IPS DF 4.7 (cell line): ENCODE measurements around the gene GALNT4.
A peak's percentile ranks its signal among the peaks of the same experiment; 100 is the strongest.

Experiments used
- DNase-seq: peaks from one replicate; pipeline ENCODE4 v3.0.0-alpha.2; 2013; ENCODE audit warnings: low spot score; ENCODE audit errors: extremely low read depth

GALNT4 gene

GRCh38 chr12:89524541-89525304, at the start of gene GALNT4:
Gene GALNT4 (minus strand): TSS chr12:89524796. CDS start chr12:89524549, 247 bp downstream.
- peak; percentile 62 for DNase-seq

GRCh38 chr12:89573051-89573810, 48.6 kb upstream of the GALNT4 start:
- DNase-seq, result no peak

GRCh38 chr12:89571491-89572195, 47.0 kb upstream of the GALNT4 start:
- DNase-seq, result no peak

GRCh38 chr12:89568484-89568883, 43.9 kb upstream of the GALNT4 start:
- no peak for DNase-seq

- DNase-seq, result no peak
Measured at GRCh38 chr12:89567691-89568239, 43.2 kb upstream of the GALNT4 start.

GRCh38 chr12:89566615-89567014, 42.0 kb upstream of the GALNT4 start:
- no peak for DNase-seq

GRCh38 chr12:89565002-89565401, 40.4 kb upstream of the GALNT4 start:
- DNase-seq, result no peak

- no peak for DNase-seq
Measured at GRCh38 chr12:89559753-89560152, 35.2 kb upstream of the GALNT4 start.

- DNase-seq, result no peak
Measured at GRCh38 chr12:89556976-89557375, 32.4 kb upstream of the GALNT4 start.

- no peak for DNase-seq
Measured at GRCh38 chr12:89552376-89552775, 27.8 kb upstream of the GALNT4 start.

- DNase-seq, result no peak
Measured at GRCh38 chr12:89551747-89552146, 27.2 kb upstream of the GALNT4 start.

- no peak for DNase-seq
Measured at GRCh38 chr12:89547101-89547500, 22.5 kb upstream of the GALNT4 start.

GRCh38 chr12:89546151-89546550, 21.6 kb upstream of the GALNT4 start:
- DNase-seq, result no peak

- DNase-seq, result no peak
Measured at GRCh38 chr12:89544681-89545184, 20.1 kb upstream of the GALNT4 start.

GRCh38 chr12:89544022-89544421, 19.4 kb upstream of the GALNT4 start:
- no peak for DNase-seq

GRCh38 chr12:89542912-89543592, 18.5 kb upstream of the GALNT4 start:
- peak; percentile 69 for DNase-seq

- no peak for DNase-seq
Measured at GRCh38 chr12:89542236-89542635, 17.6 kb upstream of the GALNT4 start.

- DNase-seq, result no peak
Measured at GRCh38 chr12:89540586-89540985, 16.0 kb upstream of the GALNT4 start.

- no peak for DNase-seq
Measured at GRCh38 chr12:89539426-89540223, 15.0 kb upstream of the GALNT4 start.

GRCh38 chr12:89538897-89539296, 14.3 kb upstream of the GALNT4 start:
- DNase-seq, result no peak
